ENCODE measurements around the gene LIG3. TPM values are rescaled to one million over a fixed set of nuclear protein-coding genes. Genes with fewer than 3 reads are reported as not detected.
"Not testable (repeated sequence)": the region's sequence is repeated elsewhere in the genome, so short reads cannot be mapped to it uniquely, and the experiment has no call there.

LIG3 gene
- 24.0 TPM for total RNA-seq
- long read RNA-seq, full-length matches to known transcripts: 4 of 15 reads
- long read RNA-seq, partial matches to known transcripts: 7 of 15 reads
- long read RNA-seq, other reads (novel, unspliced or antisense): 4 of 15 reads

- DNase-seq (ENCODE audit: low spot score): peak; percentile 98
Measured at GRCh38 chr17:34980353-34980680, at the start of gene LIG3. TSS of gene LIG3 (plus strand) at chr17:34980512. CDS start at chr17:34983006, 2,494 bp downstream.

GRCh38 chr17:34950780-34951179 is 29.5 kb upstream of the LIG3 start:
- DNase-seq (ENCODE audit: low spot score): not testable (repeated sequence)

- no peak for DNase-seq (ENCODE audit: low spot score)
Measured at GRCh38 chr17:34958438-34958837, 21.9 kb upstream of the LIG3 start.

- DNase-seq (ENCODE audit: low spot score): peak; percentile 95
Measured at GRCh38 chr17:34961093-34961911, 19.0 kb upstream of the LIG3 start, which contains the start of the genes CCT6B and ZNF830. TSS of gene CCT6B (minus strand) at chr17:34961460. CDS start at chr17:34961393, 67 bp downstream. TSS of gene ZNF830 (plus strand) at chr17:34961540. CDS start at chr17:34961567, 27 bp downstream.

- DNase-seq (ENCODE audit: low spot score): no peak
Measured at GRCh38 chr17:34974179-34974578, 6.1 kb upstream of the LIG3 start.

GRCh38 chr17:34974794-34975785 is 5.2 kb upstream of the LIG3 start:
- DNase-seq (ENCODE audit: low spot score): no peak

GRCh38 chr17:34979153-34979552 is 1.2 kb upstream of the LIG3 start:
- no peak for DNase-seq (ENCODE audit: low spot score)

- no peak for DNase-seq (ENCODE audit: low spot score)
Measured at GRCh38 chr17:34979650-34980352, 511 bp upstream of the LIG3 start.

GRCh38 chr17:34980681-34981537 is 597 bp downstream of the LIG3 start:
- peak; percentile 91 for DNase-seq (ENCODE audit: low spot score)

GRCh38 chr17:34981538-34982241 is 1.4 kb downstream of the LIG3 start:
- no peak for DNase-seq (ENCODE audit: low spot score)

- DNase-seq (ENCODE audit: low spot score): no peak
Measured at GRCh38 chr17:34987232-34987631, 6.9 kb downstream of the LIG3 start.

GRCh38 chr17:34988644-34989043 is 8.3 kb downstream of the LIG3 start:
- DNase-seq (ENCODE audit: low spot score): no peak

- no peak for DNase-seq (ENCODE audit: low spot score)
Measured at GRCh38 chr17:34989473-34989872, 9.2 kb downstream of the LIG3 start.

- DNase-seq (ENCODE audit: low spot score): no peak
Measured at GRCh38 chr17:34990921-34991365, 10.6 kb downstream of the LIG3 start.

- DNase-seq (ENCODE audit: low spot score): no peak
Measured at GRCh38 chr17:34991606-34992005, 11.3 kb downstream of the LIG3 start.

- DNase-seq (ENCODE audit: low spot score): no peak
Measured at GRCh38 chr17:34993031-34993430, 12.7 kb downstream of the LIG3 start.

- no peak for DNase-seq (ENCODE audit: low spot score)
Measured at GRCh38 chr17:34996422-34997285, 16.3 kb downstream of the LIG3 start.

- no peak for DNase-seq (ENCODE audit: low spot score)
Measured at GRCh38 chr17:34997355-34997862, 17.1 kb downstream of the LIG3 start.
